ENCODE data around the gene SIGLEC12. TPM values are rescaled to one million over a fixed set of nuclear protein-coding genes. Genes with fewer than 3 reads are reported as not detected.
A peak's percentile ranks its signal among the peaks of the same experiment; 100 is the strongest.
"Not testable (repeated sequence)": the region's sequence is repeated elsewhere in the genome, so short reads cannot be mapped to it uniquely, and the experiment has no call there.

Gene SIGLEC12
- total and polyA plus RNA-seq, 2 donors = 0.99 to 1.1 TPM

DNA sequence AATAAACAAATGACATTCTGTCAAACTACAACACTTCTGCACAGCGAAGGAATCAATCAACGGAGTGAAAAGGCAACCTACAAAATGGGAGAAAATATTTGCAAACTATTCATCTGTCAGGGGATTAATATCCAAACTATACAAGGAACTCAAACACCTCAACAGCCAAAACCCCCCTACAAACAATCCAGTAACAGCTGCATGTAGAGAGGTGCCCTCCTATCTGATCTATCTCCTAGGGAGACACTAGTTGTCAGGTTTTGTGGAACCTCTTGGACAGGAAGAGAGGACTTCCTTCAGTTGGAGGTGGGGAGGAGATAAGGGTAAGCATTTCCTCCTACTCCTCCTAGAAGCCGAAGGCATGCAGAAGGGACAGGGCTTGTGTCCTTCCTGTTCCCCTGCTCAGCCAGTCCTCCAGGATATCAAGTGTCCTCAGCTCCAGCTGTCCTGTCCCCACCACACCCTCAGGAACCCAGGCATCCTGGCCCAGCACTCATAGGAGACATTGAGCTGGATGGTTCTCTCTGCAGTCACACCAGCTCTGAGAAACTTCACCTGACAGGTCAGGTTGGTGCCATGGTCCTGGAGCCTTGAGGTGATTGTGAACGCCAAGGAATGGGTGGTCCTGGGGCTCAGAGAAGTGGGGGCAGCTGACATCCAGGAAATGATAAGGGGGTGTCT is 33.6 kb downstream of the SIGLEC12 start:
- Histone ChIP-seq H3K36me3 (ENCODE audit: control insufficient read depth in 2 of 2, insufficient read depth in 2 of 2, low read length in 1 of 2) (no peaks in the 10 kb centered on the region), H3K4me1 (ENCODE audit: control insufficient read depth in 2 of 2, insufficient read depth in 2 of 2, low read length in 2 of 2) (peaks cover 0 to 4% of the 10 kb centered on the region in 2 donors), H3K9me3 (ENCODE audit: control insufficient read depth in 2 of 2, insufficient read depth in 1 of 2, low read length in 1 of 2) (no peaks in the 10 kb centered on the region), H3K4me3 (ENCODE audit: low read length in 2 of 2) (no peak overlapping the region), H3K27ac (ENCODE audit: low read depth in 1 of 2, low read length in 1 of 2) (no peak overlapping the region), H3K27me3 (ENCODE audit: control insufficient read depth in 2 of 2, insufficient read depth in 1 of 2, low read length in 1 of 2) (peaks cover under 1 to 11% of the 10 kb centered on the region in 2 donors)
- 58% methylated on average over 4 of the region's 4 CpGs for WGBS
- no peak for DNase-seq (ENCODE audit: low read depth in 6 of 9, low spot score in 9 of 9)

- 65% methylated on average over 3 of the region's 3 CpGs for WGBS
- no peaks in the 10 kb centered on the region for H3K36me3 ChIP-seq (ENCODE audit: control insufficient read depth in 2 of 2, insufficient read depth in 2 of 2, low read length in 1 of 2)
- peaks cover 2 to 19% of the 10 kb centered on the region in 2 donors for H3K27me3 ChIP-seq (ENCODE audit: control insufficient read depth in 2 of 2, insufficient read depth in 1 of 2, low read length in 1 of 2)
- DNase-seq (ENCODE audit: low read depth in 6 of 9, low spot score in 9 of 9) = no peak
- H3K4me3 ChIP-seq (ENCODE audit: low read length in 2 of 2) = no peak overlapping the region
- H3K9me3 ChIP-seq (ENCODE audit: control insufficient read depth in 2 of 2, insufficient read depth in 1 of 2, low read length in 1 of 2) = no peaks in the 10 kb centered on the region
- H3K4me1 ChIP-seq (ENCODE audit: control insufficient read depth in 2 of 2, insufficient read depth in 2 of 2, low read length in 2 of 2) = peaks cover 0 to 4% of the 10 kb centered on the region in 2 donors
- no peak overlapping the region for H3K27ac ChIP-seq (ENCODE audit: low read depth in 1 of 2, low read length in 1 of 2)
Measured at GRCh38 chr19:51466723-51467122, 34.9 kb downstream of the SIGLEC12 start.

- H3K4me3 ChIP-seq (ENCODE audit: low read length in 2 of 2); H3K4me1 ChIP-seq (ENCODE audit: control insufficient read depth in 2 of 2, insufficient read depth in 2 of 2, low read length in 2 of 2): not testable (repeated sequence)
- peaks cover 2 to 21% of the 10 kb centered on the region in 2 donors for H3K27me3 ChIP-seq (ENCODE audit: control insufficient read depth in 2 of 2, insufficient read depth in 1 of 2, low read length in 1 of 2)
Measured at GRCh38 chr19:51463976-51464581, 37.5 kb downstream of the SIGLEC12 start.

DNA sequence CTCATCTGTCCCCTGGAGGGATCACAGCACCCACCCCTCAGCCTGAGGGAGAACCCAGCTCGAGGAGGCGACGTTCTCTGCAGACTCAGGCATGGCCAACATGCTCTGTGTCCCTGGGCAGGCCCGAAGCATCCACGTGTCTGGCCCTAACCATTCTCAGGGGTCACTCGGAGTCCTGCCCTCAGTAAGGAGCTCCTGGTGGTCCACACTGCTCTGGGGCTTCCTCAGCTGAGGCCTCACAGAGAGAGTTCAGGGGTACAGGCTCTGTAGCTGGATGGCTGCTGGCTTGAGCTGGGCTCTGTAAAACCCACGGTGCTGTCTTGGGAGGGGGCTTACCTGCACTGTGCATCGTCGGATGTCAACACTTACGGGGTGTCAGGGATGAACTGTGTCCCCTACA is 38.9 kb downstream of the SIGLEC12 start:
- no peaks in the 10 kb centered on the region for H3K36me3 ChIP-seq (ENCODE audit: control insufficient read depth in 2 of 2, insufficient read depth in 2 of 2, low read length in 1 of 2)
- no peak for DNase-seq (ENCODE audit: low read depth in 6 of 9, low spot score in 9 of 9)
- no peaks in the 10 kb centered on the region for H3K4me1 ChIP-seq (ENCODE audit: control insufficient read depth in 2 of 2, insufficient read depth in 2 of 2, low read length in 2 of 2)
- H3K27me3 ChIP-seq (ENCODE audit: control insufficient read depth in 2 of 2, insufficient read depth in 1 of 2, low read length in 1 of 2) = peaks cover 2 to 21% of the 10 kb centered on the region in 2 donors
- H3K9me3 ChIP-seq (ENCODE audit: control insufficient read depth in 2 of 2, insufficient read depth in 1 of 2, low read length in 1 of 2) = no peaks in the 10 kb centered on the region
- 91% methylated on average over 10 of the region's 10 CpGs for WGBS
- H3K4me3 ChIP-seq (ENCODE audit: low read length in 2 of 2) = no peak overlapping the region
- H3K27ac ChIP-seq (ENCODE audit: low read depth in 1 of 2, low read length in 1 of 2) = no peak overlapping the region

More at GRCh38 chr19:51463976-51464581, 37.5 kb downstream of the SIGLEC12 start:
- WGBS = 29% methylated on average over 14 of the region's 33 CpGs
- H3K27ac ChIP-seq (ENCODE audit: low read depth in 1 of 2, low read length in 1 of 2); H3K36me3 ChIP-seq (ENCODE audit: control insufficient read depth in 2 of 2, insufficient read depth in 2 of 2, low read length in 1 of 2); H3K9me3 ChIP-seq (ENCODE audit: control insufficient read depth in 2 of 2, insufficient read depth in 1 of 2, low read length in 1 of 2); DNase-seq (ENCODE audit: low read depth in 6 of 9, low spot score in 9 of 9): not testable (repeated sequence)

DNA sequence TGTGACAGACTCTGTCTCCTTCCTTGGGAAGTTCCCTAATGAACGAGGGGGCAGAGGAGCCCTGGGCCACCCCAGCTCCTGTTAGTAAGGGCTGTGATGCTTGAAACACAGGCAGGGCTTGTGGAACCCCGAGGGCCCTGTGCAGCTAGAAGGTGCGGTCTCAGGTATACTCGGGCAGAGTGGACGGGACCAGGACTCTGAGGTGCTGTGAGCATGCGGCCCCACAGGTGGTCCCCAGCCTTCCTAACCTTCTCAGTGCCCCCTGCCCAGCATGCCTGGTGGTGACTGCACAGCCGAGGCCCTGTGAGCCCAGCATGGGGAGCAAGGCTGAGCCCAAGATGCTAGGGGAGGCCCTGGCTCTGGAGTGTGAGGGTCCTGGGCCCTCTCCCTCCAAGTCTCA is 39.3 kb downstream of the SIGLEC12 start:
- no peak for DNase-seq (ENCODE audit: low read depth in 6 of 9, low spot score in 9 of 9)
- Histone ChIP-seq H3K4me1 (ENCODE audit: control insufficient read depth in 2 of 2, insufficient read depth in 2 of 2, low read length in 2 of 2) (no peaks in the 10 kb centered on the region), H3K36me3 (ENCODE audit: control insufficient read depth in 2 of 2, insufficient read depth in 2 of 2, low read length in 1 of 2) (no peaks in the 10 kb centered on the region), H3K9me3 (ENCODE audit: control insufficient read depth in 2 of 2, insufficient read depth in 1 of 2, low read length in 1 of 2) (no peaks in the 10 kb centered on the region), H3K27ac (ENCODE audit: low read depth in 1 of 2, low read length in 1 of 2) (no peak overlapping the region), H3K4me3 (ENCODE audit: low read length in 2 of 2) (no peak overlapping the region), H3K27me3 (ENCODE audit: control insufficient read depth in 2 of 2, insufficient read depth in 1 of 2, low read length in 1 of 2) (peaks cover 2 to 21% of the 10 kb centered on the region in 2 donors)
- WGBS = 93% methylated on average over 7 of the region's 7 CpGs

- no peak for DNase-seq (ENCODE audit: low read depth in 6 of 9, low spot score in 9 of 9)
- Histone ChIP-seq H3K27me3 (ENCODE audit: control insufficient read depth in 2 of 2, insufficient read depth in 1 of 2, low read length in 1 of 2) (peaks cover 2 to 21% of the 10 kb centered on the region in 2 donors), H3K36me3 (ENCODE audit: control insufficient read depth in 2 of 2, insufficient read depth in 2 of 2, low read length in 1 of 2) (no peaks in the 10 kb centered on the region), H3K4me3 (ENCODE audit: low read length in 2 of 2) (no peak overlapping the region), H3K9me3 (ENCODE audit: control insufficient read depth in 2 of 2, insufficient read depth in 1 of 2, low read length in 1 of 2) (no peaks in the 10 kb centered on the region), H3K27ac (ENCODE audit: low read depth in 1 of 2, low read length in 1 of 2) (no peak overlapping the region), H3K4me1 (ENCODE audit: control insufficient read depth in 2 of 2, insufficient read depth in 2 of 2, low read length in 2 of 2) (no peaks in the 10 kb centered on the region)
- 70% methylated on average over 8 of the region's 8 CpGs for WGBS
Measured at GRCh38 chr19:51461723-51462161, 39.9 kb downstream of the SIGLEC12 start.

DNA sequence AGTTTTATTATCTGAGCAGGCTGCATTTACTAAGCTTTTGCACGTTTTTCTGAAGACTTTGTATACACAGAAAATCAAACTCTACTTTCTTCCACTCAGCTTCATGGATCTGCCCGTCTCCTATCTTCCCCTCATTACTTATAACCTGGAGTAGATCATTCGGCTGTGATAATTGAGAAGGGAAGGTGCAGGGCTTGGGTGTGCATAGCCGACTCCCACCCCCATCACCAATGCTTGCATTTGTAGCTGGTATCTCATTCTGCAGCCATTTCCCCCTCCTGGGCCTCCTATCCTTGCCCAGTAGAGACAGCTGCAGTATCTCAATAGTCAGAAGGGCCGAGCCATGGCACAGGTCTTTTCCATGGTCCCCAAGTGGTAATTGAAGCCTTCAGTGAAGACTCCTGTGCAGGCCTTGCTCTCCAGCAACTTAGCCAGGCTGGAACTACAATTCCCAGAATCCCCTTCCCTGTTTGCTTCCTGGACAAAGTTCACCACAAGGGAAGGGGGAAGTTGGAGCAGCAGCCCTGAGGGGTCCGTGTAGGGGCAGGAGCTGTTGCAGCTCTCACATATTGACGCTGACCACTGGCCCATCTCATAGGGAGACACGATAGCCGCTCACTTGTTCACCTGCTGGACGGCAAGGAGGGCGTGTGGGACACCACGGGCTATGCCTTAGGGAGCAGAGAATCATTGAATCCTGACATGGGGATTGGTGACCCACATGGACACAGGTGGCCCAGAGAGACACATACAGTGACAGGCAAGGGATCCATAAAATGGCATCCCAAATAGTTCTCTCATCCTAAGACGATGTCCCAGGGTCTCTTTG is 41.2 kb downstream of the SIGLEC12 start:
- 75% methylated on average over 13 of the region's 13 CpGs for WGBS
- H3K27ac ChIP-seq (ENCODE audit: low read depth in 1 of 2, low read length in 1 of 2) = no peak overlapping the region
- H3K4me3 ChIP-seq (ENCODE audit: low read length in 2 of 2) = no peak overlapping the region
- no peaks in the 10 kb centered on the region for H3K9me3 ChIP-seq (ENCODE audit: control insufficient read depth in 2 of 2, insufficient read depth in 1 of 2, low read length in 1 of 2)
- no peaks in the 10 kb centered on the region for H3K36me3 ChIP-seq (ENCODE audit: control insufficient read depth in 2 of 2, insufficient read depth in 2 of 2, low read length in 1 of 2)
- DNase-seq (ENCODE audit: low read depth in 6 of 9, low spot score in 9 of 9) = peak in 2 of 9 donors; percentile 21 to 38
- H3K27me3 ChIP-seq (ENCODE audit: control insufficient read depth in 2 of 2, insufficient read depth in 1 of 2, low read length in 1 of 2) = peaks cover 2 to 21% of the 10 kb centered on the region in 2 donors
- no peaks in the 10 kb centered on the region for H3K4me1 ChIP-seq (ENCODE audit: control insufficient read depth in 2 of 2, insufficient read depth in 2 of 2, low read length in 2 of 2)

GRCh38 chr19:51458899-51459505 is 42.6 kb downstream of the SIGLEC12 start:
- no peaks in the 10 kb centered on the region for H3K4me1 ChIP-seq (ENCODE audit: control insufficient read depth in 2 of 2, insufficient read depth in 2 of 2, low read length in 2 of 2)
- WGBS = 90% methylated on average over 14 of the region's 14 CpGs
- no peak for DNase-seq (ENCODE audit: low read depth in 6 of 9, low spot score in 9 of 9)
- H3K4me3 ChIP-seq (ENCODE audit: low read length in 2 of 2) = no peak overlapping the region
- peaks cover 2 to 16% of the 10 kb centered on the region in 2 donors for H3K27me3 ChIP-seq (ENCODE audit: control insufficient read depth in 2 of 2, insufficient read depth in 1 of 2, low read length in 1 of 2)
- H3K9me3 ChIP-seq (ENCODE audit: control insufficient read depth in 2 of 2, insufficient read depth in 1 of 2, low read length in 1 of 2) = no peaks in the 10 kb centered on the region
- H3K36me3 ChIP-seq (ENCODE audit: control insufficient read depth in 2 of 2, insufficient read depth in 2 of 2, low read length in 1 of 2) = no peaks in the 10 kb centered on the region
- H3K27ac ChIP-seq (ENCODE audit: low read depth in 1 of 2, low read length in 1 of 2) = no peak overlapping the region
